Prostate gland (tissue), 2 donors: ENCODE measurements around the gene BANF1. TPM values are rescaled to one million over a fixed set of nuclear protein-coding genes. Genes with fewer than 3 reads are reported as not detected.
A peak's percentile ranks its signal among the peaks of the same experiment; 100 is the strongest.

ENCODE experiments used
- DNase-seq: peaks from one replicate; pipeline ENCODE4 v3.0.0-alpha.2; 2019; ENCODE audit warnings: low spot score
- H3K27ac ChIP-seq, 2 donors: fragments of 200-600 bp; sonication (generic); 2 replicates each; pipeline ENCODE4 v1.5.1; 2017 to 2019
- H3K27me3 ChIP-seq: fragments of 200-600 bp; sonication (generic); replicated peaks from 2 replicates; pipeline ENCODE4 v1.5.1; 2019; ENCODE audit not compliant: insufficient read depth
- H3K36me3 ChIP-seq, 2 donors: fragments of 200-600 bp; sonication (generic); 1 replicate in 1 of 2; 2 replicates in 1 of 2; pipeline versions ENCODE4 v1.5.1 to v1.8.1; 2017 to 2019
- H3K4me1 ChIP-seq: fragments of 200-600 bp; sonication (generic); replicated peaks from 2 replicates; pipeline ENCODE4 v1.5.1; 2019
- H3K4me3 ChIP-seq, 2 donors: fragments of 200-600 bp; sonication (generic); 2 replicates each; pipeline ENCODE4 v1.5.1; 2017 to 2019
- H3K9me3 ChIP-seq: fragments of 200-600 bp; sonication (generic); 2 replicates; pipeline ENCODE4 v1.5.1; 2017
- CTCF ChIP-seq, 4 experiments: fragments of 200-600 bp in 2 of 4; fragments of 450-650 bp in 2 of 4; sonication (generic) in 2 of 4; IDR thresholded peaks; 1 replicate in 3 of 4; 2 replicates in 1 of 4; pipeline ENCODE4 v1.5.1; 2016 to 2019; ENCODE audit warnings: antibody characterized with exemption in 4 of 4, mild to moderate bottlenecking in 2 of 4, moderate library complexity in 2 of 4
- POLR2A ChIP-seq: fragments of 450-650 bp; IDR thresholded peaks from one replicate; pipeline ENCODE4 v1.6.1; 2016; ENCODE audit warnings: antibody characterized with exemption, mild to moderate bottlenecking
- POLR2AphosphoS5 ChIP-seq: sonication (generic); formaldehyde crosslinking; IDR thresholded peaks from one replicate; pipeline ENCODE4 v1.6.1; 2017; ENCODE audit warnings: antibody characterized with exemption
- WGBS: methylation state at CpG from one replicate; pipeline ENCODE4 v1.1.5; 2018; 5-methylcytosine and 5-hydroxymethylcytosine counted together
- intact Hi-C: fragments of 100-400 bp; cut with DNase I; formaldehyde crosslinking; loops from one replicate; pipeline ENCODE4 v1.14.2; 2022
- total RNA-seq, 2 donors: library from RNA; depleted of rRNA; stranded (reverse); fragments of >200 nt; gene quantifications; one replicate each; pipeline ENCODE4 v1.1.0, GENCODE V29; 2016

Gene BANF1
- total RNA-seq, 2 donors from 2014 or later: 59.4 to 78.8 TPM

GRCh38 chr11:65958774-65959420 lies 43.4 kb upstream of the BANF1 start:
- Histone ChIP-seq H3K9me3 (no peaks in the 10 kb centered on the region), H3K27ac (no peak overlapping the region), H3K4me1 (peaks cover 12% of the 10 kb centered on the region), H3K27me3 (no peaks in the 10 kb centered on the region), H3K36me3 (no peaks in the 10 kb centered on the region), H3K4me3 (no peak overlapping the region)
- DNase-seq: no peak
- TF ChIP-seq CTCF (IDR thresholded peaks at IDR 0.05) (no peak), POLR2A (no peak)
- WGBS: 59% methylated on average over 17 of the region's 17 CpGs
- intact Hi-C loops: no loop called here

GRCh38 chr11:65960824-65961266 lies 41.5 kb upstream of the BANF1 start:
- peak overlapping the region; percentile 89 to 100 for H3K4me3 ChIP-seq
- no peaks in the 10 kb centered on the region for H3K27me3 ChIP-seq
- 45% methylated on average over 16 of the region's 16 CpGs for WGBS
- intact Hi-C loops: loop anchor here (2.0 to 5.0 kb wide), 3 partner anchors 42 to 72 kb away; partner anchors contain the start of genes BANF1, C11orf68, DRAP1 and EIF1AD
- no peaks in the 10 kb centered on the region for H3K9me3 ChIP-seq
- H3K27ac ChIP-seq: peak overlapping the region; percentile 74 to 81
- no peak for DNase-seq
- peaks cover 7 to 15% of the 10 kb centered on the region in 2 donors for H3K36me3 ChIP-seq
- TF ChIP-seq POLR2AphosphoS5 (no peak), CTCF (IDR thresholded peaks at IDR 0.05) (no peak), POLR2A (no peak)
- H3K4me1 ChIP-seq: peaks cover 12% of the 10 kb centered on the region

GRCh38 chr11:65961267-65962140 lies 40.8 kb upstream of the BANF1 start, which contains the start of gene SART1:
TSS of gene SART1 (plus strand) at chr11:65961734. CDS start at chr11:65961781, 47 bp downstream.
- peaks cover 13 to 22% of the 10 kb centered on the region in 2 donors for H3K36me3 ChIP-seq
- TF ChIP-seq POLR2A: peak; percentile 48
- peak in 2 of 4 experiments; percentile 26 to 31 for TF ChIP-seq CTCF (IDR thresholded peaks at IDR 0.05)
- TF ChIP-seq POLR2AphosphoS5: peak; percentile 100
- H3K9me3 ChIP-seq: no peaks in the 10 kb centered on the region
- intact Hi-C loops: loop anchor here (2.0 to 5.0 kb wide), 3 partner anchors 41 to 73 kb away; partner anchors contain the start of genes BANF1, C11orf68, DRAP1 and EIF1AD
- no peaks in the 10 kb centered on the region for H3K27me3 ChIP-seq
- peak within 1 kb of the TSS; percentile 74 to 81 for H3K27ac ChIP-seq
- H3K4me3 ChIP-seq: peak within 1 kb of the TSS; percentile 89 to 100
- peaks cover 12% of the 10 kb centered on the region for H3K4me1 ChIP-seq
- peak; percentile 96 for DNase-seq
- WGBS: under 1% methylated on average over 93 of the region's 97 CpGs

- 4% methylated on average over 13 of the region's 13 CpGs for WGBS
- H3K27me3 ChIP-seq: no peaks in the 10 kb centered on the region
- H3K4me3 ChIP-seq: peak overlapping the region; percentile 89 to 100
- TF ChIP-seq POLR2AphosphoS5: no peak
- TF ChIP-seq CTCF (IDR thresholded peaks at IDR 0.05): no peak
- TF ChIP-seq POLR2A: no peak
- no peaks in the 10 kb centered on the region for H3K9me3 ChIP-seq
- H3K36me3 ChIP-seq: peaks cover 18 to 28% of the 10 kb centered on the region in 2 donors
- H3K4me1 ChIP-seq: peaks cover 12% of the 10 kb centered on the region
- DNase-seq: no peak
- intact Hi-C loops: loop anchor here (5.0 kb wide), 1 partner anchor 45 kb away; the partner anchor contains the start of genes C11orf68 and DRAP1
- H3K27ac ChIP-seq: peak overlapping the region; percentile 74 to 81
These were observed 40.1 kb upstream of the BANF1 start for GRCh38 chr11:65962141-65962564.
